Esophagus muscularis mucosa (tissue), 4 donors: ENCODE data around the gene EMCN. TPM values are rescaled to one million over a fixed set of nuclear protein-coding genes. Genes with fewer than 3 reads are reported as not detected.

Source experiments
- DNase-seq: peaks from one replicate; pipeline ENCODE4 v3.0.0-alpha.2; 2017; ENCODE audit errors: extremely low spot score
- H3K27ac ChIP-seq, 4 donors: fragments of 200-600 bp; sonication (generic); replicated peaks in 1 of 4; 1 replicate in 3 of 4; 2 replicates in 1 of 4; pipeline ENCODE4 v1.5.1; 2016 to 2019; ENCODE audit warnings: mild to moderate bottlenecking in 1 of 4
- H3K27me3 ChIP-seq, 4 donors: fragments of 200-600 bp; sonication (generic); one replicate each; pipeline versions ENCODE4 v1.5.1 to v1.6.0; 2016 to 2019
- H3K36me3 ChIP-seq, 4 donors: fragments of 200-600 bp; sonication (generic); one replicate each; pipeline ENCODE4 v1.5.1; 2016 to 2019
- H3K4me1 ChIP-seq, 4 donors: fragments of 200-600 bp; sonication (generic); one replicate each; pipeline ENCODE4 v1.5.1; 2016 to 2019
- H3K4me3 ChIP-seq, 4 donors: fragments of 200-600 bp; sonication (generic); 1 replicate in 2 of 4; 2 replicates in 2 of 4; pipeline ENCODE4 v1.5.1; 2016 to 2019; ENCODE audit warnings: mild to moderate bottlenecking in 4 of 4, moderate library complexity in 1 of 4
- H3K9me3 ChIP-seq, 4 donors: fragments of 200-600 bp; sonication (generic); 1 replicate in 3 of 4; 2 replicates in 1 of 4; pipeline ENCODE4 v1.5.1; 2016 to 2019
- CTCF ChIP-seq, 3 experiments: fragments of 200-600 bp in 2 of 3; fragments of 450-650 bp in 1 of 3; sonication (generic) in 2 of 3; IDR thresholded peaks; one replicate each; pipeline ENCODE4 v1.5.1; 2017 to 2019; ENCODE audit warnings: antibody characterized with exemption in 3 of 3, mild to moderate bottlenecking in 2 of 3, moderate library complexity in 1 of 3
- EP300 ChIP-seq: sonication (generic); formaldehyde crosslinking; IDR thresholded peaks from one replicate; pipeline ENCODE4 v1.6.1; 2017; ENCODE audit warnings: antibody characterized with exemption
- POLR2A ChIP-seq: fragments of 450-650 bp; IDR thresholded peaks from one replicate; pipeline ENCODE4 v1.6.1; 2017; ENCODE audit warnings: antibody characterized with exemption, moderate library complexity, mild to moderate bottlenecking, low read depth
- POLR2AphosphoS5 ChIP-seq, 2 donors: sonication (generic); formaldehyde crosslinking; IDR thresholded peaks; one replicate each; pipeline ENCODE4 v1.6.1; 2017; ENCODE audit warnings: antibody characterized with exemption in 2 of 2
- WGBS: methylation state at CpG from one replicate; pipeline ENCODE4 v1.1.5; 2018; 5-methylcytosine and 5-hydroxymethylcytosine counted together
- intact Hi-C: fragments of 100-400 bp; cut with DNase I; formaldehyde crosslinking; loops from one replicate; pipeline ENCODE4 v1.15.1; 2023
- total RNA-seq, 4 donors: library from RNA; depleted of rRNA; stranded (reverse); fragments of >200 nt; gene quantifications; one replicate each; pipeline versions ENCODE4 v1.1.0 to v1.2.1, GENCODE V29; 2016

EMCN gene
- total RNA-seq, 4 donors from 2014 or later: 6.2 to 26.3 (median 16.2) TPM

GRCh38 chr4:100509386-100509785 lies 8.4 kb downstream of the EMCN start:
- WGBS: 83% methylated on average over 3 of the region's 3 CpGs
- intact Hi-C loops: no loop called here
- no peaks in the 10 kb centered on the region for H3K9me3 ChIP-seq

GRCh38 chr4:100508691-100509090 lies 9.1 kb downstream of the EMCN start:
- TF ChIP-seq POLR2A (no peak), POLR2AphosphoS5 (IDR thresholded peaks at IDR 0.05) (no peak), EP300 (no peak), CTCF (IDR thresholded peaks at IDR 0.05) (no peak)
- no peak overlapping the region for H3K4me3 ChIP-seq
- WGBS: 47% methylated on average over 3 of the region's 3 CpGs
- no peaks in the 10 kb centered on the region for H3K4me1 ChIP-seq
- DNase-seq: no peak
- no peak overlapping the region for H3K27ac ChIP-seq
- H3K9me3 ChIP-seq: no peaks in the 10 kb centered on the region
- no peaks in the 10 kb centered on the region for H3K36me3 ChIP-seq
- intact Hi-C loops: no loop called here
- no peaks in the 10 kb centered on the region for H3K27me3 ChIP-seq

More at GRCh38 chr4:100509386-100509785, 8.4 kb downstream of the EMCN start:
- no peak for TF ChIP-seq POLR2AphosphoS5 (IDR thresholded peaks at IDR 0.05)
- TF ChIP-seq EP300: no peak
- TF ChIP-seq CTCF (IDR thresholded peaks at IDR 0.05): no peak
- no peak for TF ChIP-seq POLR2A
- Histone ChIP-seq H3K4me3 (no peak overlapping the region), H3K4me1 (no peaks in the 10 kb centered on the region), H3K27ac (no peak overlapping the region), H3K27me3 (no peaks in the 10 kb centered on the region), H3K36me3 (no peaks in the 10 kb centered on the region)
- DNase-seq: no peak

- WGBS: 92% methylated on average over 18 of the region's 18 CpGs
- Histone ChIP-seq H3K27me3 (no peaks in the 10 kb centered on the region), H3K4me1 (no peaks in the 10 kb centered on the region), H3K9me3 (no peaks in the 10 kb centered on the region), H3K27ac (no peak overlapping the region), H3K36me3 (no peaks in the 10 kb centered on the region), H3K4me3 (no peak overlapping the region)
- DNase-seq: no peak
- intact Hi-C loops: no loop called here
- TF ChIP-seq POLR2A (no peak), POLR2AphosphoS5 (IDR thresholded peaks at IDR 0.05) (no peak), CTCF (IDR thresholded peaks at IDR 0.05) (no peak), EP300 (no peak)
Observed at GRCh38 chr4:100504086-100504874, 13.5 kb downstream of the EMCN start.

- no peaks in the 10 kb centered on the region for H3K27me3 ChIP-seq
- peaks cover 0 to 2% (median under 1%) of the 10 kb centered on the region in 4 donors for H3K9me3 ChIP-seq
- no peak for TF ChIP-seq CTCF (IDR thresholded peaks at IDR 0.05)
- TF ChIP-seq POLR2AphosphoS5 (IDR thresholded peaks at IDR 0.05): no peak
- TF ChIP-seq EP300: no peak
- no peak for TF ChIP-seq POLR2A
- H3K4me1 ChIP-seq: no peaks in the 10 kb centered on the region
- no peak overlapping the region for H3K27ac ChIP-seq
- H3K4me3 ChIP-seq: no peak overlapping the region
- intact Hi-C loops: no loop called here
- DNase-seq: no peak
- no peaks in the 10 kb centered on the region for H3K36me3 ChIP-seq
Observed at GRCh38 chr4:100497791-100498190, 20.0 kb downstream of the EMCN start.

- Histone ChIP-seq H3K4me1 (no peaks in the 10 kb centered on the region), H3K27ac (no peak overlapping the region), H3K9me3 (peaks cover 0 to 19% (median 12%) of the 10 kb centered on the region in 4 donors), H3K27me3 (no peaks in the 10 kb centered on the region), H3K4me3 (no peak overlapping the region), H3K36me3 (no peaks in the 10 kb centered on the region)
- intact Hi-C loops: no loop called here
- no peak for DNase-seq
- 91% methylated on average over 1 of the region's 1 CpG for WGBS
- TF ChIP-seq POLR2AphosphoS5 (IDR thresholded peaks at IDR 0.05) (no peak), EP300 (no peak), CTCF (IDR thresholded peaks at IDR 0.05) (no peak), POLR2A (no peak)
Observed at GRCh38 chr4:100495074-100495473, 22.7 kb downstream of the EMCN start.
